Sigmoid colon (tissue), 7 donors: ENCODE data around the gene PLS3. TPM values are rescaled to one million over a fixed set of nuclear protein-coding genes. Genes with fewer than 3 reads are reported as not detected.
A peak's percentile ranks its signal among the peaks of the same experiment; 100 is the strongest.

Experiments
- DNase-seq: peaks from one replicate; pipeline ENCODE4 v3.0.0-alpha.2; 2019
- H3K27ac ChIP-seq, 4 donors: fragments of 200-600 bp; sonication (generic); one replicate each; pipeline ENCODE4 v1.5.1; 2016 to 2019; ENCODE audit warnings: mild to moderate bottlenecking in 1 of 4
- H3K27me3 ChIP-seq, 3 donors: fragments of 200-600 bp; sonication (generic); one replicate each; pipeline ENCODE4 v1.5.1; 2019; ENCODE audit warnings: mild to moderate bottlenecking in 1 of 3
- H3K36me3 ChIP-seq, 4 donors: fragments of 200-600 bp; sonication (generic); one replicate each; pipeline ENCODE4 v1.5.1; 2016 to 2019
- H3K4me1 ChIP-seq, 4 donors: fragments of 200-600 bp; sonication (generic); one replicate each; pipeline ENCODE4 v1.5.1; 2017 to 2019
- H3K4me3 ChIP-seq, 4 donors: fragments of 200-600 bp; sonication (generic); one replicate each; pipeline ENCODE4 v1.5.1; 2017 to 2019; ENCODE audit warnings: mild to moderate bottlenecking in 2 of 4, moderate library complexity in 1 of 4
- H3K9me3 ChIP-seq, 4 donors: fragments of 200-600 bp in 3 of 4; sonication (generic) in 3 of 4; one replicate each; pipeline versions ENCODE4 v1.5.1 to v1.6.1; 2013 to 2019
- EP300 ChIP-seq, 4 donors: sonication (generic); formaldehyde crosslinking; IDR thresholded peaks; one replicate each; pipeline ENCODE4 v1.6.1; 2017; ENCODE audit warnings: antibody characterized with exemption in 4 of 4
- POLR2A ChIP-seq, 2 donors: fragments of 450-650 bp; IDR thresholded peaks; one replicate each; pipeline ENCODE4 v1.6.1; 2016; ENCODE audit warnings: antibody characterized with exemption in 2 of 2, mild to moderate bottlenecking in 2 of 2, moderate library complexity in 2 of 2
- POLR2AphosphoS5 ChIP-seq, 4 donors: sonication (generic); formaldehyde crosslinking; IDR thresholded peaks; one replicate each; pipeline ENCODE4 v1.6.1; 2017; ENCODE audit warnings: antibody characterized with exemption in 4 of 4
- WGBS, 2 donors: extraction: QIAGEN DNeasy Blood & Tissue Kit; methylation state at CpG; one replicate each; pipeline ENCODE4 v1.1.7; 2013; 5-methylcytosine and 5-hydroxymethylcytosine counted together
- intact Hi-C: fragments of 100-400 bp; cut with DNase I; formaldehyde crosslinking; loops from one replicate; pipeline ENCODE4 v1.15.1; 2023
- polyA plus RNA-seq, 3 donors: library from polyadenylated mRNA; stranded (reverse); fragments of 200-250 nt; gene quantifications; one replicate each; pipeline ENCODE4 v1.2.3, GENCODE V29; 2013
- total RNA-seq, 4 donors: library from RNA; depleted of rRNA; stranded (reverse); fragments of >200 nt; gene quantifications; one replicate each; pipeline ENCODE4 v1.1.0, GENCODE V29; 2016
- TF ChIP-seq, protein P1 (sequence below), 4 experiments: fragments of 450-650 bp in 3 of 4; fragments of 200-600 bp in 1 of 4; IDR thresholded peaks; one replicate each; pipeline ENCODE4 v1.5.1; 2016 to 2019; ENCODE audit warnings: antibody characterized with exemption in 4 of 4, mild to moderate bottlenecking in 3 of 4, moderate library complexity in 2 of 4
- donor health status: healthy with polysubstance abuse.
- donor health status: Bipolar disorder and iron deficiency.
- donor health status: healthy.

The PLS3 gene
- total and polyA plus RNA-seq, 7 donors: 8.3 to 71.5 (median 50.2) TPM

GRCh38 chrX:115583496-115584004 is 22.6 kb downstream of the PLS3 start:
- no peak for DNase-seq
- TF ChIP-seq POLR2AphosphoS5 (IDR thresholded peaks at IDR 0.05): no peak
- TF ChIP-seq, protein P1, sequence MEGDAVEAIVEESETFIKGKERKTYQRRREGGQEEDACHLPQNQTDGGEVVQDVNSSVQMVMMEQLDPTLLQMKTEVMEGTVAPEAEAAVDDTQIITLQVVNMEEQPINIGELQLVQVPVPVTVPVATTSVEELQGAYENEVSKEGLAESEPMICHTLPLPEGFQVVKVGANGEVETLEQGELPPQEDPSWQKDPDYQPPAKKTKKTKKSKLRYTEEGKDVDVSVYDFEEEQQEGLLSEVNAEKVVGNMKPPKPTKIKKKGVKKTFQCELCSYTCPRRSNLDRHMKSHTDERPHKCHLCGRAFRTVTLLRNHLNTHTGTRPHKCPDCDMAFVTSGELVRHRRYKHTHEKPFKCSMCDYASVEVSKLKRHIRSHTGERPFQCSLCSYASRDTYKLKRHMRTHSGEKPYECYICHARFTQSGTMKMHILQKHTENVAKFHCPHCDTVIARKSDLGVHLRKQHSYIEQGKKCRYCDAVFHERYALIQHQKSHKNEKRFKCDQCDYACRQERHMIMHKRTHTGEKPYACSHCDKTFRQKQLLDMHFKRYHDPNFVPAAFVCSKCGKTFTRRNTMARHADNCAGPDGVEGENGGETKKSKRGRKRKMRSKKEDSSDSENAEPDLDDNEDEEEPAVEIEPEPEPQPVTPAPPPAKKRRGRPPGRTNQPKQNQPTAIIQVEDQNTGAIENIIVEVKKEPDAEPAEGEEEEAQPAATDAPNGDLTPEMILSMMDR (IDR thresholded peaks at IDR 0.05): no peak
- no peak for TF ChIP-seq POLR2A (IDR thresholded peaks at IDR 0.05)
- no peak for TF ChIP-seq EP300 (IDR thresholded peaks at IDR 0.05)
- H3K27ac ChIP-seq: peak overlapping the region; percentile 15 to 72 (median 55)

DNA sequence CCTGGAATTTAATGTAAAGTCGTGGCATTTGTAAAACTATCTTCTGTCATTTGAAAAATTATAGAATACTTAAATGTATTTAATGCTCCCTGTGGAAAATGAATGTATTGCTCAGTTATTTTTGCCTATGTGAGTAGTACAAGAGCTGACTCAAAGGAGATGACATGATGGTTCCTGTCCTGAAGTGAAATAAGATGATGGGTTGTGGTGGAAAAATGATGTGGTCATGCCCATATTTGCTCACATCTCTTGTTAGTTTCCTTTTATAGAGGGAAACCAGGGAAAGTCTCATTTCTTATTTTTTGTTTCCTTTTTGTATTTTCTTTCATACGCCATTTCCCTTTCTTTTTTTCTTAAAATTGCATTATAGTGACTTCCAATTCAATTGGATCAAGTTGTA is 23.7 kb downstream of the PLS3 start:
- intact Hi-C loops: no loop called here
- no peaks in the 10 kb centered on the region for H3K9me3 ChIP-seq
- no peak for DNase-seq
- peaks cover 0 to 32% (median 11%) of the 10 kb centered on the region in 4 donors for H3K4me1 ChIP-seq
- H3K4me3 ChIP-seq: no peak overlapping the region
- H3K36me3 ChIP-seq: no peaks in the 10 kb centered on the region
- H3K27ac ChIP-seq: peak overlapping the region in 3 of 4 donors; percentile 15 to 72 (median 65)
- WGBS, 2 donors: 73 to 89% methylated on average over 2 of the region's 2 CpGs
- H3K27me3 ChIP-seq: no peaks in the 10 kb centered on the region
- TF ChIP-seq, protein P1 (IDR thresholded peaks at IDR 0.05): no peak
- TF ChIP-seq POLR2A (IDR thresholded peaks at IDR 0.05) (no peak), EP300 (IDR thresholded peaks at IDR 0.05) (no peak), POLR2AphosphoS5 (IDR thresholded peaks at IDR 0.05) (no peak)

More at GRCh38 chrX:115583496-115584004, 22.6 kb downstream of the PLS3 start:
- Histone ChIP-seq H3K27me3 (no peaks in the 10 kb centered on the region), H3K4me1 (peaks cover 0 to 31% (median 11%) of the 10 kb centered on the region in 4 donors), H3K4me3 (peak overlapping the region in 2 of 4 donors; percentile 5 to 17), H3K36me3 (no peaks in the 10 kb centered on the region), H3K9me3 (no peaks in the 10 kb centered on the region)
- intact Hi-C loops: no loop called here
- 51 to 74% methylated on average over 5 of the region's 5 CpGs for WGBS, 2 donors

DNA sequence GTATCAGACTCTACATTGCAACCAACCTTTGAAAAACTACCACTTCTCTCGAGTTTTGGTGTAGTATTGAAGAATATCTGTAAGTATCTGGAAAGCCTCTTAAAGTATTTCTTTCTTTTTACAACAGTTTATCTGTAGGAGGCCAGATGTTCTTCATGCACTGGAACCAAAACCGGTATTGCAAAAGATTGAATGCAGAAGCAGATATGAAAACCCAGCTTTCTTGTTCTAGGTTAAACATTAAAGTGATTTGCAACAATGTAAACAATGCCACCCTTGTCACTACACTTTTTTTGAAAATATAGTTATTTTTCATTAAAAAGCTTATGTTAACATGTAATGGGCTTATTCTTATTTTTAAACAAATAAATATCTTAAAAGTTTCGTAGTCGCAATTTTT is 27.2 kb downstream of the PLS3 start:
- WGBS, 2 donors: 49 to 64% methylated on average over 4 of the region's 4 CpGs
- Histone ChIP-seq H3K36me3 (no peaks in the 10 kb centered on the region), H3K9me3 (no peaks in the 10 kb centered on the region), H3K4me3 (no peak overlapping the region), H3K4me1 (peaks cover 0 to 40% (median 11%) of the 10 kb centered on the region in 4 donors), H3K27me3 (no peaks in the 10 kb centered on the region), H3K27ac (no peak overlapping the region)
- no peak for DNase-seq
- intact Hi-C loops: no loop called here
- TF ChIP-seq, protein P1 (IDR thresholded peaks at IDR 0.05): no peak
- TF ChIP-seq POLR2A (IDR thresholded peaks at IDR 0.05) (no peak), POLR2AphosphoS5 (IDR thresholded peaks at IDR 0.05) (no peak), EP300 (IDR thresholded peaks at IDR 0.05) (no peak)

DNA sequence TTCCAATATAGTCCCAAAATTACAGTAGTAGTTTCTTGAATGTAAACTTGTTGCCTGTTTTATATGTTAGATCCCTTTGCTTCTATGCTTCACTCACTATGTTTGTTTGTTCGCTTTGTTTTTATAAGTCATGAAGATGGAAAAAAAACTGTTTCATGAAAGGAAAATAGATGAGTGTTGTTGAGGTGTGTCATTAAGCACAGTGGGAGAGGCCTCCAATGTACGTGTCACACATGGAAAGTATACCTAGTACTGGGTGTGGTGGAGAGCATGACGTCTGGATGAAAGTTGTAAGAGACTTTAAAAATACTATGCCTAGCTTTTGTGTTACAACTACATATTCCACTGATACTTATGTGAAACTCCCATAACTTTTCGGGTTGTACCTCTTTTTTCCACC is 28.4 kb downstream of the PLS3 start:
- TF ChIP-seq POLR2A (IDR thresholded peaks at IDR 0.05) (no peak), EP300 (IDR thresholded peaks at IDR 0.05) (no peak), POLR2AphosphoS5 (IDR thresholded peaks at IDR 0.05) (no peak)
- TF ChIP-seq, protein P1 (IDR thresholded peaks at IDR 0.05): no peak
- Histone ChIP-seq H3K27ac (no peak overlapping the region), H3K4me3 (no peak overlapping the region), H3K4me1 (peaks cover 0 to 27% (median 15%) of the 10 kb centered on the region in 4 donors), H3K36me3 (no peaks in the 10 kb centered on the region), H3K9me3 (no peaks in the 10 kb centered on the region), H3K27me3 (no peaks in the 10 kb centered on the region)
- intact Hi-C loops: no loop called here
- no peak for DNase-seq
- 55 to 79% methylated on average over 4 of the region's 4 CpGs for WGBS, 2 donors

DNA sequence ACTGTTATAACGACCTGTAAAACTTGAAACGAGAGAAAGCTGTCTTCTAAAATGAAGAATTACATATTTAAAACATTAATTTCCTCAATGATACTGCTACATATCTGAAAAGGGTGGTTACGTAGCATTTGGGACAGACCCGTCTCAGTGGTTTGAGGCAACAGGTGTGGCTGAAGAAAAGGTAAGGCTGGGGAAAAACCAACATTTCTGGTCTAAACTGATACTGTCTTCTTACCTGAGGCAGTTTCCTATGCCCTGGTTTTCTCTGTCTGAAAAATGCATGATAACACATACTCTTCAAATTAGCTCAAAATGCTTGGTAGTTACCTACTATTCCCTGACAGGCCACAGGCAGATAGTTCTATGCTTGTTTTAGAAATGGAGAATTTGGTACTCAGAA is 30.4 kb downstream of the PLS3 start:
- Histone ChIP-seq H3K36me3 (no peaks in the 10 kb centered on the region), H3K4me3 (no peak overlapping the region), H3K27me3 (no peaks in the 10 kb centered on the region), H3K27ac (peak overlapping the region in 2 of 4 donors; percentile 60), H3K9me3 (no peaks in the 10 kb centered on the region), H3K4me1 (peaks cover 0 to 27% (median 16%) of the 10 kb centered on the region in 4 donors)
- no peak for DNase-seq
- 86 to 94% methylated on average over 4 of the region's 4 CpGs for WGBS, 2 donors
- intact Hi-C loops: no loop called here
- no peak for TF ChIP-seq POLR2A (IDR thresholded peaks at IDR 0.05)
- TF ChIP-seq EP300 (IDR thresholded peaks at IDR 0.05): no peak
- TF ChIP-seq POLR2AphosphoS5 (IDR thresholded peaks at IDR 0.05): no peak
- TF ChIP-seq, protein P1 (IDR thresholded peaks at IDR 0.05): no peak
